HG03342 (cell line): ENCODE results near the gene NANOGP8.
"Not testable (repeated sequence)": the region's sequence is repeated elsewhere in the genome, so short reads cannot be mapped to it uniquely, and the experiment has no call there.

Experiments used
- ATAC-seq: cut with Tn5 transposase; IDR thresholded peaks from one replicate; pipeline ENCODE4 v1.9.1; 2021; ENCODE audit warnings: mild to moderate bottlenecking, moderate library complexity; ENCODE audit not compliant: unreplicated experiment

Gene NANOGP8

DNA sequence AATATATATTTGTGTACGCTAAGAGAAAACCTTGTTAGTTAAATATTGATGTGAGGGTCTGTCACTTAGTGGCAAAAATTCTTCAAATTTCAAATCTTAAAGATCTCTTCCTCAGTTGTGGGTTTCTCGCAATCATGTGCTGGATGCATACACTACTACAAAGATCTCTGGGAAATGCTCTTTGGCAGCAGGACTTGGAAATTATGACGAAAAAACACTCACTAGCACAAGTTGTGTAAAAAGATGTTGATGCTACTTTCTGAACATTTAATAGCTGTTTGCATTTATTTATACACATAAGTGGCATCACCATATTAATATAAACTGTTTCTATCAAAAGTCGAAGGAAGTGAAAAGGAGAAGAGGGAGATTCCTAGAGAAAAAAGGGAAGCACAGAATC is 10.8 kb upstream of the NANOGP8 start:
- ATAC-seq, result no peak

DNA sequence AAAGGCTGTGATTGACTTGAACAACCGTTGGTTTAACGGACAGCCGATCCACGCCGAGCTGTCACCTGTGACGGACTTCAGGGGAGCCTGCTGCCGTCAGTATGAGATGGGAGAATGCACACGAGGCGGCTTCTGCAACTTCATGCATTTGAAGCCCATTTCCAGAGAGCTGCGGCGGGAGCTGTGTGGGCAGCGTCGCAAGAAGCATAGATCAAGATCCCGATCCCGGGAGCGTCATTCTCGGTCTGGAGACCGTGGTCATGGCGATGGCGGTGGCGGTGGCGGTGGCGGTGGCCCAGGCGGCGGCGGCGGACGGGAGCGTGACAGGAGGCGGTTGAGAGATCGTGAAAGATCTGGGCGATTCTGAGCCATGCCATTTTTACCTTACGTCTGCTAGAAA is 7.8 kb upstream of the NANOGP8 start:
- ATAC-seq, result no peak

DNA sequence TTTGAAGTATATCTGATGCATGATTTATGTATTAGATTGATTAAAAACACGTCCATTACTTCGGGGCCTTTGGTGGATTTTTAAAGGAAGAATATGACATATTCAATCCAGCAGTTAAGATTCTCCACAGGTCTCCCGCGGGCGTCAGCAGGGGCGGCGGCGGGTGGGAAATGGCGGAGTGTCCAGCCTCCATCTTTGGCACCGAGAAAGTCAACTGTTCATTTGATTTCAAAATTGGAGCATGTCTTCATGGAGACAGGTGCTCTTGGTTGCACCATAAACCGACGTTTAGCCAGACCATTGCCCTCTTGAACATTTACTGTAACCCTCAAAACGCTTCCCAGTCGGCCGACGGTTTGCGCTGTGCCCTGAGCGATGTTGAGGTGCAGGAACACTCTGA is 7.2 kb upstream of the NANOGP8 start:
- no peak for ATAC-seq

DNA sequence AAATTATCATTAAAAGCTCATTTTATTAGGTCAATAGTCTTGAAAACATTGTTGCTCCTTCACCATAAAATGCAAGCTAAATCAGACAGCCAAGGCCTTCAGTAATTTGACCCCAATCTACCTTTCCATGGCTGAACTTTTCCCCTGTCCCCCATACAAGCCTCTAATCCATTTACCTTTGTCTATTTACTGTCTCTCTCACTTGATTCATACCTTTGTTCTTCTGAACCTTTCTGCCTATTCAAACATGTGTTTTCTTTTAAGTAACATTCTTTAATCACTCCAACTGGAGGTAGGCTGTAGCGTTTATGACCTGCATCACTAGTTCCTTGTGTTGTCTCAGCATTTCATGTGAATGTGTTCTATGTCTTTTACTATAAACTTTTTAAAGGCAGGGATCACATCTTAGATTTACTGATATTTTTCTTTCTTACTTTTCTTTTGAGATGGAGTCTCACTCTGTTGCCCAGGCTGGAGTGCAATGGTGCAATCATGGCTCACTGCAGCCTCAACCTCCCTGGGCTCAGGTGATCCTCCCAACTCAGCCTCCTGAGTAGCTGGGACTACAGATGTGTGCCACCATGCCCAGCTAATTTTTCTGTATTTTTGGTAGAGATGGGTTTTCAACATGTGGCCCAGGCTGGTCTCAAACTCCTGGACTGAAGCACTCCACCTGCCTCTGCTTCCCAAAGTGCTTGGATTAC is 5.2 kb upstream of the NANOGP8 start:
- ATAC-seq, result no peak

DNA sequence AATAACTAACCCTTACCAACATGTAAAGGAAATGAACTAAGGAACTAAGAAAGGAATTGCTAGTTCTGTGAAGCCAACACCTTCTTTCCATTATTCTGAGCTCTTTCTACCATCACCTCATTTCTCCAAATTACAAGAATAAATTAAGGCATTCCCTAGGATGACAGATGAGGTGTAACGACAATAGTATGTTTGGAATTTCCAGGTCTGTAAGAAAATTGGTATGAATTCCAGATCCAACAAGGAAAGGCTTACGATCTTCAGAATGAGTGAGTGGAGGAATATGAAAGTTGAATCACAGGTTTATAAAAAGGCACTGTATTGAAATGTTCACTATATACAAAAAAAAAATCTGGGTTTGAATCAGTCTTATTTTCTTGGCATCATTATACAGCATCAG is 4.5 kb upstream of the NANOGP8 start:
- no peak for ATAC-seq

DNA sequence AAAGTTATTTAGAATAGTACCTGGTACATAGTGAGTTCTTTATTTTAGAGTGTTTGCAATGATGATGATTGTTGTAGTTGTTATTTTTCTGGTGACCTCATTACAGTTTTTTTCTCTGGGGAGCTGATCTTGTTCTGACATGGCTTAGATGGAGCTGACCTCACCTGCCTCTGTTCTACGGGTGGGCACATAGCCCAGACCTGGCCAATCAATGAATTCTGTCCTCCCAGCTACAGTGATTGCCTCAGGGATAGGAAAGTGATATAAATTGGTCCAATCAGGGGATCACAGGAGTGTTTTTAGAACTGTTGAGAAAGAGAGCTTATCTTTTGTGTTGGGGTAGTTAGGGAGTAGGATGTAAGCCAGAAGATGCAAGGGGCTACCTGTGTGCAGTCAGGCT is 3.2 kb upstream of the NANOGP8 start:
- ATAC-seq, result no peak

GRCh38 chr15:35087759-35088158 is 2.7 kb upstream of the NANOGP8 start:
- ATAC-seq, result no peak

DNA sequence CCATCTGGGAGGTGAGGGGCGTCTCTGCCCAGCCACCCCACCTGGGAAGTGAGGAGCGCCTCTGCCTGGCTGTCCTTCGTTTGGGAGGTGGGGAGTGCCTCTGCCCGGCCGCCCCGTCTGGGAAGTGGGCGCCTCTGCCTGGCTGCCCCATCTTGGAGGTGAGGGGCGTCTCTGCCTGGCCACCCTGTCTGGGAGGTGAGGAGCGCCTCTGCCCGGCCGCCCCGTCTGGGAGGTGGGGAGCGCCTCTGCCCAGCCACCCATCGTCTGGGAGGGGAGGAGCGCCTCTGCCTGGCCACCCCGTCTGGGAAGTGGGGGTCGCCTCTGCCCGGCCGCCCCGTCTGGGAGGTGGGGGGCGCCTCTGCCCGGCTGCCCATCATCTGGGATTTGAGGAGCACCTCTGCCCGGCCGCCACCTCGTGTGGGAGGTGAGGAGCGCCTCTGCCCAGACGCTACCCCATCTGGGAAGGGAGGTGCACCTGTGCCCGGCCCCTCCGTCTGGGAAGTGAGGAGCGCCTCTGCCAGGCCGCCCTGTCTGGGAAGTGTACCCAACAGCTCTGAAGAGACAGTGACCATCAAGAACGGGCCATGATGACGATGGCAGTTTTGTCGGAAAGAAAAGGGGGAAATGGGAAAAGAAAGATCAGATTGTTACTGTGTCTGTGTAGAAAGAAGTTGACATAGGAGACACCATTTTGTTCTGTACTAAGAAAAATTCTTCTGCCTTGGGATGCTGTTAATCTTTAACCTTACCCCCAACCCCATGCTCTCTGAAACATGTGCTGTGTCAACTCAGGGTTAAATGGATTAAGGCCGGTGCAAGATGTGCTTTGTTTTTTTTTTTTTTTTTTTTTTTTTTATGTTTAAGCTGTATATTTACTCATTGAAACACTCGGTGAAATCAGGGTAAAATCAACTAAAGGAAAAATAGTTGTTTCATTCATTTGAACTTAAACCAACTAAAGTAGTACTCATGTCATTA is 2.4 kb downstream of the NANOGP8 start:
- not testable (repeated sequence) for ATAC-seq

- ATAC-seq, result not testable (repeated sequence)
These were observed 3.3 kb downstream of the NANOGP8 start for GRCh38 chr15:35081626-35082365.

DNA sequence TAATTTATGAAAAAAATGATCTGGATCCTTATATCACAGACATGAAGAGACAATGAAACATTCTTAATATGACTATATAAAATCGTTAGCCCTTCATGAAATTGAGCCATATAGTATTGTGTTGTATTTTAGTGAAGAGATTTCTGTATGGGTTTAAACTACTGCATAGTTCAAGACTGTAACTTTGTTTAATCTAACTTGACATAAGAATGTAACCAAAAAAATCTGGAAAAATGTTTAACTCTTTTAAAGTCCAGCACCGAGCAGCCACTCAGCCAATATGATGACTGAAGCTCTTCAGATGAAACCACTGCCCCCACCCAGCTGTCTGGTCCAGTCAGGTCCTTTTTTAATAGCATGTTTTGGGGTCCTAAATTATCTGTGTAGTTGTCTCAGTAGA is 4.9 kb downstream of the NANOGP8 start:
- no peak for ATAC-seq

- no peak for ATAC-seq
These were observed 6.7 kb downstream of the NANOGP8 start for GRCh38 chr15:35078221-35078915.

GRCh38 chr15:35071106-35071505 is 14.0 kb downstream of the NANOGP8 start:
- no peak for ATAC-seq

DNA sequence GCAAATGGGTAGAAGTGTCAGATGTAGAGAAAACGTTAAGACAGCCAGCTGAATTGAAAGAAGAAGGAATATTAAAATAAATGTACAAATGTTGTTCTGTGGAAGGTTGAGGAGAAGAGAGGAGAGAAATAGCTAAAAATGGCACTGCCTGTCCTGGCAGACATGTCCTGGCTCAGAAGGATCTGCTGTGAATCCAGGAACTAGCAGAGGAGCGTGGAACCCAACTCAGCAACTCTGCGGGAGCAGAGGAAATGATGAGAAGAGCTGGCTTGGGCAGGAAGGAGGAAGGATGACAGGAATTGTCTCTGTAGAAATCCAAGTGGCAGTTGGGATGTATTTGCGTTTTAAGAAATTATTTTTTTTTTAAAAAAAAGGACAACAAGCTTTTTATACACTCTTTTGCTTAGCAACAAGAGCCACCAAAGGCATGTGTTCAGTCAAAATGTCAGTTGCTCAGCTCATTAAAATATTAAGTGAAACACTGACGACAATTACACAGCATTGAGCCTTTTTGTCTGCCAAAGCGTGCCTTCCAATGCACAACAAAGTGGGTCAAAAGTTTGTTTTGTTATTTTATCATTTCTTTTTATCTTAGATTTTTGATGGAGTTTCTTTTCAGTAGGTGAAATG is 16.1 kb downstream of the NANOGP8 start:
- no peak for ATAC-seq

GRCh38 chr15:35067496-35068347 is 17.4 kb downstream of the NANOGP8 start:
- ATAC-seq, result no peak

DNA sequence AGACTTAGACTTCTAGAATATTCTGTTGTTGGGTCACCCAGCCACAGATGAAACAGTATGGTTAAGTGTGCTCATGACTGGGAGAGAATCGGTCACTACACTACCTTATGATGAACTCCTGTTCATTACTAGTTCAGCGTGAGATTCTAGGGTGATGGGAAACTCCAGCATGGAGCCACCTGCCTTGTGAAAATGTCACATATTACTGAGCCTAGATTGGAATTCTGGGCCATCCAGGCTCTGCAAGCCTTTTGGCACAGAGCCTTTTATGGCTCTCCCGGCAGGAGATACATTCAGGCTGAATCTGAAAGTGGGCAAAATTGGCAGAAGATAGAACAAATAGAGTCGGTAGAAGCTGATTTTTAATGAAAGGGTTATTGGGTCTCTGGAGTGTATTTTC is 19.0 kb downstream of the NANOGP8 start:
- ATAC-seq, result no peak

DNA sequence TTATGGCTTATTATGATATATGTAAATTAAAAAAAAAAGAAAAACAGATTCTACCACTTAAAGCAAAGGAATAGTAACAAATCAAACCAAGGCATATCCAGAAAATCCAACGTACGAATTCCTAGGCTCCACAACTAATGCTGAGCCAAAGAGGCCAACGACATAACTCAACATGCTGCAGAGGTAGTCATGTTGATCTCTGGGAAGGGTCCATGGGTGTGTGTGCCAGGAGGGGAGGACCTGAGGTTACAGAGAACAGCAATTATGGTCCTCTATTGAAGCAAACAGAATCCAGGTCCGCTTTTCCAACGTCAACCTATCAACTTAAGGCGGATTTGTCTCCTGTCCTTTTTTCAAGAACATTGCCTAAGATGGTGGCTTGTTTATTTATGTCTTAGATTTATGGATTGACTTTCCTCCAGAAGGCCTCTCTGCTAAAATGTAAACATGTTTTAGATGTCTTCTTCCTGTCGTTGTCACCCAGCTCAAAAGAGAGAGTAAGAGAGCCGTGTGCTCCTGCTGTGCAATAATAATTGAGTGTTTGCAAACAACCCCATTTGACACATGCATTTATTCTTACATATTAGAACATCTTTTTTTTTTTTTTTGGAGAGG is 20.4 kb downstream of the NANOGP8 start:
- ATAC-seq, result no peak

GRCh38 chr15:35062738-35063099 is 22.4 kb downstream of the NANOGP8 start:
- no peak for ATAC-seq

DNA sequence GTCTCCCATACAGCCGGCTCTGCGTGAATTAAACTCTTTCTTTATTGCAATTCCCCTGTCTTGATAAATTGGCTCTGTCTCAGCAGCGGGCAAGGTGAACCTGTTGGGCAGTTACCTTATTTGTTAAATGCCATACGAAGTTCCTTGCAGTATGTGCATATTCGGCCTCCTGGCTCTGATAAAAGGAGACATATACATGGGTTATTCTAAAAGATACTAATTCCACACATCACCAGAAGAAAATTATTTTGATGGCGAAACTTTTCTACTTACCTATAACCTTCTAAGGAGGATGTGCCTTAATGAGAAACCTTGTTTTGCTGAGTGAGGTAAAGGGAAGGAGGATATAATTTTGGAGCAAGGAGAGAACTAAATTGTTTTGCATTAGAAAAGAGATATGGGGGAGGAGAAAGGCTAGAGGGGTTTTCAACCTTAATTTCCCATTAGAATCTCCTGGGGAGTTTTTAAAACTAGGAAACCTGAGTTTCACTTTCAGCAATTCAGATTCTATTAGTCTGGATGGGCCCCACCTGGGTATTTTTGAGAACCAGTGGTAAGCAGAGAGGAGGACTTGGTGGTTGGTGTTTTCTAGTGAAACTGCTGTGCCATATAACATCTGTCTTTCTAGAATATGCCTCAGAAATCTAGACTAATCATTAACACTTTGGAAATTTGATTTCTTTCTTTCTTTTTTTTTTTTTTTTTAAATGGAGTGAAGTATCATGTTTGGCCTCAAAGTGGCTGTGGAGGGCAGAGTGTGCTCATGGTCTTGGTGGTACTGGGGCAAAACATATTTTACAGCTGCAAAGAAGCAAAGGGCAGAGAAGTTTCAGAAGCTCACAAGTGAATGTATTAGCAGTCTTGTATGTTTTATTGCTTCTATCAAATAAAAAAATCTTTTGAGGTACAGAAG is 23.0 kb downstream of the NANOGP8 start:
- ATAC-seq, result no peak
